ENCODE data around the gene CASKIN2. TPM values are rescaled to one million over a fixed set of nuclear protein-coding genes. Genes with fewer than 3 reads are reported as not detected.

CASKIN2 gene
- total and polyA plus RNA-seq, 4 donors, result 2.3 to 12.1 (median 8.6) TPM

- TF ChIP-seq HNF4G (IDR thresholded peaks at IDR 0.05), result no peak
- TF ChIP-seq MAX (IDR thresholded peaks at IDR 0.05), result no peak
- TF ChIP-seq ATF3 (IDR thresholded peaks at IDR 0.05), result no peak
- no peak for TF ChIP-seq NR2F2 (IDR thresholded peaks at IDR 0.05)
- no peak for TF ChIP-seq FOXA1 (IDR thresholded peaks at IDR 0.05)
- no peak for TF ChIP-seq EGR1 (IDR thresholded peaks at IDR 0.05; ENCODE audit: low read depth in 2 of 2)
- TF ChIP-seq RAD21 (IDR thresholded peaks at IDR 0.05), result no peak
- no peak for TF ChIP-seq REST (IDR thresholded peaks at IDR 0.05)
- TF ChIP-seq SP1 (IDR thresholded peaks at IDR 0.05), result no peak
- no peak for TF ChIP-seq FOXA2 (IDR thresholded peaks at IDR 0.05)
- no peak for TF ChIP-seq CTCF (IDR thresholded peaks at IDR 0.05; ENCODE audit: low read depth, low read length, missing input control)
- no peak for TF ChIP-seq TAF1 (conservative IDR thresholded peaks at IDR 0.05)
- no peak for TF ChIP-seq RXRA (IDR thresholded peaks at IDR 0.05)
- no peak for TF ChIP-seq JUND (IDR thresholded peaks at IDR 0.05)
- H3K27me3 ChIP-seq (ENCODE audit: control insufficient read depth in 4 of 4, insufficient read depth in 4 of 4, low read length in 3 of 4), result no peaks in the 10 kb centered on the region
- H3K4me1 ChIP-seq (ENCODE audit: control insufficient read depth in 4 of 4, insufficient read depth in 4 of 4, low read length in 3 of 4), result peaks cover 0 to 6% (median under 1%) of the 10 kb centered on the region in 4 donors
- H3K4me3 ChIP-seq (ENCODE audit: low read depth in 1 of 3, low read length in 3 of 3), result no peak overlapping the region
- no peak overlapping the region for H3K27ac ChIP-seq (ENCODE audit: low read depth in 1 of 2, low read length in 2 of 2)
- H3K9ac ChIP-seq (ENCODE audit: low read depth in 1 of 2, low read length in 2 of 2), result no peak overlapping the region
- WGBS, result 92% methylated on average over 6 of the region's 6 CpGs
- no peaks in the 10 kb centered on the region for H3K9me3 ChIP-seq (ENCODE audit: control insufficient read depth in 4 of 4, low read length in 3 of 4)
- no peaks in the 10 kb centered on the region for H3K36me3 ChIP-seq (ENCODE audit: control insufficient read depth in 4 of 4, insufficient read depth in 3 of 4, low read depth in 1 of 4, low read length in 3 of 4)
- no peak for DNase-seq (ENCODE audit: low spot score)
Measured at GRCh38 chr17:75465039-75465438, 50.3 kb downstream of the CASKIN2 start.

GRCh38 chr17:75463603-75464002 lies 51.7 kb downstream of the CASKIN2 start:
- no peak for DNase-seq (ENCODE audit: low spot score)
- Histone ChIP-seq H3K27me3 (ENCODE audit: control insufficient read depth in 4 of 4, insufficient read depth in 4 of 4, low read length in 3 of 4) (no peaks in the 10 kb centered on the region), H3K4me3 (ENCODE audit: low read depth in 1 of 3, low read length in 3 of 3) (no peak overlapping the region), H3K36me3 (ENCODE audit: control insufficient read depth in 4 of 4, insufficient read depth in 3 of 4, low read depth in 1 of 4, low read length in 3 of 4) (no peaks in the 10 kb centered on the region), H3K4me1 (ENCODE audit: control insufficient read depth in 4 of 4, insufficient read depth in 4 of 4, low read length in 3 of 4) (peaks cover 0 to 5% (median 4%) of the 10 kb centered on the region in 4 donors), H3K27ac (ENCODE audit: low read depth in 1 of 2, low read length in 2 of 2) (no peak overlapping the region), H3K9ac (ENCODE audit: low read depth in 1 of 2, low read length in 2 of 2) (no peak overlapping the region), H3K9me3 (ENCODE audit: control insufficient read depth in 4 of 4, low read length in 3 of 4) (no peaks in the 10 kb centered on the region)
- 98% methylated on average over 2 of the region's 2 CpGs for WGBS
- TF ChIP-seq FOXA2 (IDR thresholded peaks at IDR 0.05) (no peak), HNF4A (conservative IDR thresholded peaks at IDR 0.05) (no peak), NR2F2 (IDR thresholded peaks at IDR 0.05) (no peak), CTCF (IDR thresholded peaks at IDR 0.05; ENCODE audit: low read depth, low read length, missing input control) (no peak), MAX (IDR thresholded peaks at IDR 0.05) (no peak), RAD21 (IDR thresholded peaks at IDR 0.05) (no peak), TAF1 (conservative IDR thresholded peaks at IDR 0.05) (no peak), HNF4G (IDR thresholded peaks at IDR 0.05) (no peak), GABPA (IDR thresholded peaks at IDR 0.05 in 1 of 2, conservative IDR thresholded peaks at IDR 0.05 in 1 of 2) (no peak), ATF3 (IDR thresholded peaks at IDR 0.05) (no peak), FOXA1 (IDR thresholded peaks at IDR 0.05) (no peak), REST (IDR thresholded peaks at IDR 0.05) (no peak), SP1 (IDR thresholded peaks at IDR 0.05) (no peak), YY1 (IDR thresholded peaks at IDR 0.05) (no peak)

All from liver (tissue), 9 donors.